ENCODE data around the gene SNRPF.

DNA sequence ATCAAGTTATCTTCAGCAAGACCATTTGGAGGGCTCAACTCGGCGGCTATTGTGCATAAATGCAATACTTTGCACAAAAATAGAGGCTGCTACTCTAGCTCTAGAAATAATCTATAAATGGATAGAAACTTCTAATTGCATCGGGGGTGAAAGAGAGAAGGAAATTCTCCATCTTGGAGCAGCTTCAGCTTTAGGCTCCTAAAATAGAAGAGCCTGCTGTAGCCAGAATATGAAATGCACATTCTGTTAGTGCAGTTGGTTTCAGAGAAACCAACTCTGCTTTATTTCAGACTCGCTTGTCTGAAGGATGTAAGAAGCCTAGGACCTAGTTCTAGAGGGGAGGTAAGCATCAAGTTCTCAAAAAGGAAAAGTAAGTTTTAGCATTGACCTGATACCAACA is 38.1 kb downstream of the SNRPF start:
- no peak for TF ChIP-seq CTCF (conservative IDR thresholded peaks at IDR 0.05)
- TF ChIP-seq ZFX (IDR thresholded peaks at IDR 0.05): no peak

Data from C4-2B (cell line).